Pancreas (tissue), 10 donors: ENCODE measurements around the gene ADGRE3. TPM values are rescaled to one million over a fixed set of nuclear protein-coding genes. Genes with fewer than 3 reads are reported as not detected.
"Not testable (repeated sequence)": the region's sequence is repeated elsewhere in the genome, so short reads cannot be mapped to it uniquely, and the experiment has no call there.

ENCODE experiments used
- ATAC-seq, 4 donors: fragments of 200-7000 bp; cut with Tn5 transposase; one replicate each; pipeline versions ENCODE4 v1.8.0 to v1.9.1; 2020; ENCODE audit warnings: mild to moderate bottlenecking in 4 of 4, moderate library complexity in 4 of 4
- DNase-seq, 6 donors: peaks; one replicate each; pipeline ENCODE4 v3.0.0-alpha.2; 2020
- FAIRE-seq: peaks from 2 replicates; lab custom pipeline; 2012; peaks lifted over from hg19 to GRCh38; lab: Jason Lieb, UNC
- H3K27ac ChIP-seq, 4 donors: fragments of 200-600 bp; sonication (generic); 1 replicate in 3 of 4; 2 replicates in 1 of 4; pipeline versions ENCODE4 v1.5.0 to v1.8.0; 2020
- H3K27me3 ChIP-seq, 4 donors: fragments of 200-600 bp; one replicate each; pipeline ENCODE4 v1.8.0; 2021
- H3K36me3 ChIP-seq, 3 donors: fragments of 200-600 bp; sonication (generic) in 1 of 3; one replicate each; pipeline versions ENCODE4 v1.5.0 to v1.8.0; 2020 to 2021
- H3K4me1 ChIP-seq, 3 donors: fragments of 200-600 bp; one replicate each; pipeline ENCODE4 v1.8.0; 2021
- H3K4me3 ChIP-seq, 4 donors: fragments of 200-600 bp; sonication (generic) in 2 of 4; one replicate each; pipeline versions ENCODE4 v1.5.0 to v1.8.0; 2020 to 2021
- H3K9me3 ChIP-seq, 4 donors: fragments of 200-600 bp; one replicate each; pipeline ENCODE4 v1.8.0; 2021
- CTCF ChIP-seq, 4 donors: fragments of 200-600 bp; sonication (generic) in 3 of 4; IDR thresholded peaks; one replicate each; pipeline versions ENCODE4 v1.5.0 to v1.8.0; 2021; ENCODE audit warnings: antibody characterized with exemption in 4 of 4
- WGBS, 2 donors: extraction: QIAGEN DNeasy Blood & Tissue Kit; methylation state at CpG; one replicate each; pipeline ENCODE4 v1.1.7; 2013; 5-methylcytosine and 5-hydroxymethylcytosine counted together
- intact Hi-C, 3 donors: fragments of 100-400 bp; cut with DNase I; formaldehyde crosslinking; loops; one replicate each; pipeline versions ENCODE4 v1.11.1 to v1.14.2; 2022
- polyA plus RNA-seq, 2 donors: library from polyadenylated mRNA; stranded (reverse); fragments of 200-250 nt; gene quantifications; one replicate each; pipeline ENCODE4 v1.2.3, GENCODE V29; 2013
- total RNA-seq, 6 donors: library from RNA; stranded (reverse); fragmentation: NEBNext Ultra II Directional in 4 of 6; extraction: Animal tissue kit (Norgen Biotek cat#: 25700) in 4 of 6; gene quantifications; one replicate each; pipeline versions ENCODE4 v1.2.1 to v1.2.4, GENCODE V29; 2021 to 2023
- donor health status: healthy with polysubstance abuse.
- donor health status: DM: no; HTN: no; CAD: no; lungs with moderate emphysema.
- donor health status: DM: no; HTN: no; CAD: no.
- donor health status: control.
- donor health status: control.
- donor health status: Bipolar disorder and iron deficiency.
- donor health status: DM: yes; HTN: yes; CAD: no.
- donor health status: DM: no; HTN: no; CAD: no.
- donor health status: DM: no; HTN: no; CAD: no.
- donor health status: DM: yes; HTN: yes; CAD: no.

Gene ADGRE3
- total and polyA plus RNA-seq, 8 donors = 0.41 to 0.83 TPM; not detected in 6

- Histone ChIP-seq H3K9me3 (no peaks in the 10 kb centered on the region), H3K4me1 (no peaks in the 10 kb centered on the region), H3K36me3 (no peaks in the 10 kb centered on the region), H3K27me3 (no peaks in the 10 kb centered on the region), H3K27ac (no peak overlapping the region), H3K4me3 (no peak overlapping the region)
- 68 to 80% methylated on average over 4 of the region's 4 CpGs for WGBS, 2 donors
- DNase-seq = no peak
- no peak for FAIRE-seq
- no peak for TF ChIP-seq CTCF (IDR thresholded peaks at IDR 0.05)
- ATAC-seq = no peak
- intact Hi-C loops = no loop called here
Measured at GRCh38 chr19:14612657-14613056, 62.0 kb downstream of the ADGRE3 start.

- ATAC-seq, FAIRE-seq, DNase-seq, H3K27me3 ChIP-seq, intact Hi-C loops, H3K27ac ChIP-seq, H3K36me3 ChIP-seq, H3K9me3 ChIP-seq, H3K4me3 ChIP-seq, H3K4me1 ChIP-seq: not testable (repeated sequence)
- 60 to 71% methylated on average over 5 of the region's 5 CpGs for WGBS, 2 donors
Measured at GRCh38 chr19:14612242-14612641, 62.4 kb downstream of the ADGRE3 start.

- TF ChIP-seq CTCF (IDR thresholded peaks at IDR 0.05) = no peak
- 53 to 58% methylated on average over 4 of the region's 4 CpGs for WGBS, 2 donors
- no peak for FAIRE-seq
Measured at GRCh38 chr19:14611051-14611450, 63.6 kb downstream of the ADGRE3 start.

GRCh38 chr19:14606627-14607026, 68.0 kb downstream of the ADGRE3 start:
- Histone ChIP-seq H3K36me3 (no peaks in the 10 kb centered on the region), H3K4me1 (no peaks in the 10 kb centered on the region), H3K27me3 (no peaks in the 10 kb centered on the region), H3K4me3 (no peak overlapping the region), H3K9me3 (no peaks in the 10 kb centered on the region), H3K27ac (no peak overlapping the region)
- TF ChIP-seq CTCF (IDR thresholded peaks at IDR 0.05) = no peak
- ATAC-seq = no peak
- no peak for DNase-seq
- no peak for FAIRE-seq
- intact Hi-C loops = no loop called here
- WGBS, 2 donors = 52 to 68% methylated on average over 9 of the region's 9 CpGs

More at GRCh38 chr19:14611051-14611450, 63.6 kb downstream of the ADGRE3 start:
- no peaks in the 10 kb centered on the region for H3K4me1 ChIP-seq
- DNase-seq (no peak), ATAC-seq (no peak)
- no peaks in the 10 kb centered on the region for H3K27me3 ChIP-seq
- no peaks in the 10 kb centered on the region for H3K9me3 ChIP-seq
- intact Hi-C loops = no loop called here
- no peak overlapping the region for H3K27ac ChIP-seq
- no peaks in the 10 kb centered on the region for H3K36me3 ChIP-seq
- no peak overlapping the region for H3K4me3 ChIP-seq

GRCh38 chr19:14603990-14604387, 70.7 kb downstream of the ADGRE3 start:
- no peak overlapping the region for H3K27ac ChIP-seq
- TF ChIP-seq CTCF (IDR thresholded peaks at IDR 0.05) = no peak
- H3K4me3 ChIP-seq = no peak overlapping the region
- no peaks in the 10 kb centered on the region for H3K4me1 ChIP-seq
- 75 to 79% methylated on average over 2 of the region's 2 CpGs for WGBS, 2 donors
- H3K9me3 ChIP-seq = no peaks in the 10 kb centered on the region
- no peaks in the 10 kb centered on the region for H3K36me3 ChIP-seq
- no peak for ATAC-seq
- intact Hi-C loops = no loop called here
- FAIRE-seq = no peak
- H3K27me3 ChIP-seq = no peaks in the 10 kb centered on the region
- no peak for DNase-seq
